Stimulated activated naive CD4-positive, alpha-beta T cell treated with Interleukin-2 at 50 U/mL for 16 hours (primary cell): Measurements from ENCODE around the gene ADAM22.

Experiments
- DNase-seq: peaks from one replicate; lab custom pipeline; 2025; lab: John Stamatoyannopoulos, UW

Gene ADAM22

DNA sequence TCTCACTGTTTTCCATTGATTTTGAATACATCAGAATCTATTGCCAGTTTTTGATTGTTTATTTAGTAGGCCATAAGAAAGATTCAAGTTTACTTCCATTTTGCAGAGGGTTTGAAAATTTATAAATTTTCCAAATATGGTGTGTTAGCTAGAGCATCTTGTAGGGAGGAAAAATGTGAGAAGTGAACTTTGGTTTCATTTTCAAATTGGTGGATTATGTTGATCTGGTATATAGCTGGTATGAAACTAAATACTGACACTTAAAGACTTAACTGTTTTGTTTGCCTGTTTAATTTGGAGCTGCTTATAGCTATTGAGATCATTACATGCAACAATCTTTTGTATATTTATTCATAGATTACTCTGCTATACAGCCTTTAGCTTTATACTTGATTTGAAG is 108.1 kb downstream of the ADAM22 start:
- no peak for DNase-seq

DNA sequence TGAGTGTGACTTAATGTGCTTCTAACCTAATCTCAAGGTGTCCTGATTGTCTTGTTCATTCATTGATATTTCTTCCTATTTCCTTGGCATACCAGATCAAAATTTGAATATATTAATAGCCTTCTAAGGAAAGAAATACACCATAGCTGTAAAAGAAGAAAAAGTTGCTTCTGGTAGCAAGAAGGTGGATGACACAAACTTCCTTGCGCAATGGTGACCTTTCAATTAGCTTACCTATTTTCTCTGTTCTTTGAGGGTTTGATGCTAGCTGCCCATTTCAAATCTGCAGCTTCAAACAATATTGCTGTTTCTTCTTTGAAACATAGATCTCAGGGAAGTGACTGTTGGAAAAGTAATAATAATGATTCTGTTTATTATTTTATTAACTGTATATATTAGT is 108.8 kb downstream of the ADAM22 start:
- no peak for DNase-seq

DNA sequence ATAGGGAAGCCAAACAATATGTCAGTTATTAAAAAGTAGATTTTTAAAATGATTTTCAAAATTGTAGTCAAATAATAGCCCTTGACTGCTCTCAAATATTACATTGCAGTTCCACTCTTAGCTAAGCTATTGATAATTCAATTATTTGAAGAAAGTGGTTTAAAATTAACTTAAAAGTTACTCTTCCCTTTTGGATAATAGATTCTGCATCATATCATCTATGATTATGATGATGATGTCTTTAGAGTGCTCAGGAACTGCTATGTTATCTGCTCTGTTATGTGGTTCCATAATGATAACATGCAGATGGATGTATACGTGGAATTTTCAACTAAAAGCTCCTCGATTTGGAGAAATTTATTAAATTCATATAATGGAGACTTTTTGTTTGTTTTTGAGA is 110.0 kb downstream of the ADAM22 start:
- no peak for DNase-seq

DNA sequence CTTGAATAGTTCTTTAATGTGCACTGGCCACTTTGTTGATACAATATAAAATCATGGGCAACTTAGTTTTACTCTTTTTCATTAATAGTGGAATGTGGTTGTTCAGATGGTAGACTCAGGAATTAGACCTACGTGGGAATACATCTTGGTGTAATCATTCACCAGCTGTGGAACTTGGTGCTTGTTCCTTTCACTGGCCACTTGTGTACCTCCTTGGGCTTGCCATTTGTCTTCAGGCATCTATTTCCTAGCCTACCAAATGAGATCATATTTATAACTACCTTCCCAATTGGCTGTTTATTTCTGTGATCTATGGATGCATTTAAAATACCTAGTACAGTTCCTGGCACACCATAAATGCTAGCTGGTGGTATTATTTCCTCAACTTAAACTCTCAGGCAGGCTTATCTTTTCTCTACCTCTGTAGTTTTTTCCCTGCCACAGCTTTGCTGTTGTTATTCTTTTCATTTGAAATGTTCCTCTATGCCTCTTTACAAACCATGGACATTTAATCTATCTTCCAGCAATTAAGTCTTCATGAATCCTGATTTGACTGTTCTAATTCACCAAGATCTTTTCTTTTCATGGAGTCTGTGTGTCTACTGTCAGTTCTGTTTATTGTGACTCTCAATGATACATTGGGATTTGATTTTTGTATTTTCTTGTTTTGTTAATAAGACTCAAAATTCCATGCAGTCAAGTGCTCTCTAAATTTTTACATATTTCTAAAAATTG is 113.0 kb downstream of the ADAM22 start:
- DNase-seq: no peak

DNA sequence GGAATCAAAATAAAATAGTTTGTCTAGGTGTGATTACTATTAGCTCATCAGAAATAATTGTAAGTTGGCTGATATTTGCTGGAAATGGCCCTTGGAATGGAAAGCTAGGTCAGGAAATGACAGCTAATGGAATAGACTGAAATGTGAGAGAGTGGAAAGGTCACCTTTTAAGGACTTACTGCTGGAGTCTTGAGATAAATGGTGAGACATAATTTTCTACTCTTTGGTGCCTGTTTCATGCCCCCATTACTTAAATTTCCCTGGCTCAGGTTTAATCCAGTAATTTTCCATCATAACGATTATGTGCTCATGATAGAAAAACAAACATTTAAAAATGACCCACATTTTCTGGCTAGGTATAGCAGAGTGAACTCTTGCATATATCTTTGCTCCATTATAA is 123.6 kb downstream of the ADAM22 start:
- no peak for DNase-seq

DNA sequence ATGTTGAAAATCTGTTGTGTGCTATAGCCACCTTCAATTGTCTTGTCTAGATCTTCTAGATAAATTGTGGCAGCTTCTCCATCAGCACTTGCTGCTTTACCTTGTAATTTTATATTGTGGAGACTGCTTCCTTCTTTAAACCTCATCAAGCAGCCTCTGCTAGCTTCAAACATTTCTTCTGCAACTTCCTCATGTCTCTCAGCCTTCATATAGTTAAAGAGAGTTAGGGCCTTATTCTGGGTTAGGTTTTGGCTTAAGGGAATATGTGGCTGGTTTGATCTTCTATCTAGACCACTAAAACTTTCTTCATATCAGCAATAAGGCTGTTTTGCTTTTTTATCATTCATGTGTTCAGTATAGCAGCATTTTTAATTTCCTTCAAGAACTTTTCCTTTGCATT is 128.2 kb downstream of the ADAM22 start:
- no peak for DNase-seq

DNA sequence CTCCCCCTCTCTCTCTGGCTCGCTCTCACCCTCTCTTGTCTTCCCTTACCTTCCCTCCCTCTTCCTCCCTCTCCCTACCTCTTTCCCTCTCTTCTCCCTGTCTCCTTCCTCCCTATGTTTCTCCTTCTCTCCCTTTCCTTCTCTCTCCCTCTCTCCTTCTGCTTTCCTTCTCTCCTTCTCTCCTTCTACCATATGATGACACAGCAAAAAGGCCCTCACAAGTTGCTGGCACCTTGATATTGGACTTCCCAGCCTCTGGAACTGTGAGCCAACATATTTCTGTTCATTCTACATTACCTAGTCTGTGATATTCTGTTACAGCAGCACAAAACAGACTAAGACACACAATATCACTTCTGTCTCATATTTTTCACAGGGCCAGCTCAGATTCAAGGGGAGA is 135.0 kb downstream of the ADAM22 start:
- DNase-seq: no peak

DNA sequence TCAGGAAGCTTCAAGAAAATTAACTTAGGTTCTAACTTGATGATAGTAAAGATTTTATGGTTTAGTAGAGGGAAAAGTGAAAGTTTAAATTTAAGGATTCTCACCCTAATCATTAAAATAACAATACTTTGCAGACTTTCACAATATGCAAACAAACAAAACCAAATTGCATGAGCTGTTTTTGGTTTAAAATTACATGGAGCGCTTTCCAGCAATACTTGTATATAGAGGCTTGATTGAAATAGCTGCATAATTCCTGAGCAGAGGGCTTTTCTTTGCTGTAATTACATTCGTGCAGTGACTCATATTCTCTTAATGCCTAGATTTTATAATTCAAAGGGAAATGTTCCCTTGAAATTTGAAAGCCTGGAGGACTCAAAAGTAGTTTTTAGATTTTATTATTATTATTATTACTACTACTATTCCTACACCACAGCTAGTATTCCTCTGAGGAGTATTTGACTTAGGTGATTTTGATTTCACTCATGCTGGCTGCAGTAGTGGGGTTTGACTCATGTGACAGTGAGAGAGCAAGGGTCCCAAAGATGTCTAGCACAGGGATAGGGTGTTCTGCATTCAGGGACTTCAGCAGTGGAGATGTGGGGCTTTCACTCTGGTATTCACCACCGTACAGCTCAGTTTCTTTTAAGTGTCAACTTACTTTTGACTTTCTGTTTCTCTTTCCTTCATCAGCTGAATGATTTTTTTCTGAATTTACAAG is 138.1 kb downstream of the ADAM22 start:
- DNase-seq: no peak

DNA sequence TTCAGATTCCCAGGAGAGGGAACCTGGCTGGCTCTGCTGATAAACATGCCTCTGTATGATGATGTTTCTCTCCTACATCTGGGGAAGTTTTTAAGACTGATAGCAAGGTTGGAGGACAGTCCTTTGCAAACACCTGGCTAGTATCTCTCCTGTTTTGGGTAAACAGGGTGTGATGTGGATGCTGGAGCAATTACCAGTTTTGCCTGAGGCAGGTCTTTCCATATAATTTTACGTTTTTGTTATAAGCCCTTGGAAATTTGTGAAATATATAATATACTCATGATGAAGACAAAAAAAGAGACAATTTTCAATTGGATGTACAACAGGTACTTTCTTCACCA is 138.6 kb downstream of the ADAM22 start:
- no peak for DNase-seq

DNA sequence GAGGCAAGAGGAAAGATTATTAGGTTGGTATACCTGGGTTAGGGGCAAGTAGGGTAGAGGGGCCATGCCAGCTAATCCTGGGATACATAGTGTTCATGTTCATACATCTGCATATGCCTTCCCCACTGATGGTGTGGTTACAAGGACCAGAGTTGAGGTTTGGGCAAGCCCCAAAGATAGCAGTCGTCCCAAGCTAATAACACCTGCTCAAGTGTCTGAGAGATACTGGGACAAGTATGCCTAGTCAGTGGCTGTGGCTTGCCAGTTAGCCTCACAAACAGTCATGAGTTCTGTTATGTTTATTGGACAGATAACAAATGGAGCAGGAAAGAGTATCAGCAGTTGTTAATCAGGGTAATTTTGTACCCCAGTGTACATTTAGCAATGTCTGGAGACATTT is 139.6 kb downstream of the ADAM22 start:
- DNase-seq: no peak

DNA sequence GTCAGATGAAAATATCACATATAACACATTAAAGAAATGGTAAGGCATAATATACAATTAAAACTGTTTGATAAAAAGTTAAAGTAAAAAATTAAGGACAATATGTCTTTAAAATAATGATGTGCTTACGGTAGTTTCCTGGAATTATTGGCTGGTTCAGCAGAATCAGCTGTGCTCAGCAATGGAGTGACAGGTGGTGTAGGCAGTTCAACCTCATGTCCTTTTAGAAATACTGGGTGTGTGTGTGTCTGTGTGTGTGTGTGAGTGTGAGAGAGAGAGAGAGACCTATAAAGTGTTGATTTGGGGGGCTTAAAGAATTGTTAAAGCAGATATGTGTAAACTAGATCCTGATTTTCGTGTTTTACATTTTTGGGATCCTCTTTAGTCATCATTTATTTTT is 141.2 kb downstream of the ADAM22 start:
- DNase-seq: no peak

DNA sequence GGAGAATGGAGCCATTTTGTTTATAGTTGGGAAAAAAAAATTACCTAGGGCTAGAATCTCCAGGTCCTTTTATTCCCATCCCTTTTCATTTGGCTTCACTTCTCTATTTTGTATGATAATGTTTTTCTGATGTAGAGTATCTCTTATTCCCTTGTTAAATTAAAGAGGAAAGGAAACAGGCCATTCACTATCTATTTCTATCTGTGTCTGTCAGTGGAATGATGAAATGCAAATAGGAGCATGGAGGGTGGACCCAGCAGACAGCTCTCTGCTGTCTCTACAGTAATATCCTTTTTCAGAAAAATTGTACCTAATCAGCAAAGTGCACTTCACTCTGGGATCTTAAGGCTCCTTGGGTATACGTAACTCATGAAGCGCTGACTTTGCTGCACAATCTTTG is 149.8 kb downstream of the ADAM22 start:
- no peak for DNase-seq

DNA sequence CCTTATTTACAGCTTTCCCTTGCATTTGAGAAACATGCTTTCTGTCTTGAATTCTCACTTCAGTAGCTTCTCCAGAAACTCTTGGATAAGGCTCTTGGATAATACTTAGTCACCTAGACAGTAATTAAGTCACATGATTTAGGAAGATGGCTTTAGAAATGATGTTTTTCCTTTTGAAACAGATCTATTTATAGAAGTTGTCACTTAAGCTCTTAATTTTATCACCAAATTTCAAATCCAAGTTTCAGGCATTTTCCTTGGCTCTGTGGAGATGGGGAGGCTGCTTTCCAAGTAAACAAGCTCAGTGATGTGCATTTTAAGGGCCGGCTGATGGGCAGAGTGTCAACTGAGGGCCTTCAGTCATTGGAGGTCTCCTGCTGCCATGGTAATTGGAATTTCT is 155.5 kb downstream of the ADAM22 start:
- DNase-seq: no peak

DNA sequence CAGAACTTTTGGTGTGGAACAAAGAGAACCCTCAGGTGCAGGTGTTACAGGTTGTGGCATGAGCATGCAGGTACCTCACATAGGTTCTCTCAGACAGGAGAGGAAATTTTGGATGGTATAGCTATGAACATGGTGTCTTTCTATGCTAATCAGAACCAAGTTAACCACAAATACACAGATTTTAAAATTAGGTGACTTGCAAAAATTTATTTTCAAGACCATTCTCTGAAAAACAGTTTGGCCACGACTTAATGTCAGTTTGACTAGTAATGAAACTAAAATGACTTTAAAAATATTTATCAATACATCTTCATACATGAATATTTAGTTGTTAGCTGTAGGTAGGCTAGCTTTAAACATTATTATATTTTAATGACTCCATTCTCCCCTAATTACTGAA is 156.2 kb downstream of the ADAM22 start:
- no peak for DNase-seq

DNA sequence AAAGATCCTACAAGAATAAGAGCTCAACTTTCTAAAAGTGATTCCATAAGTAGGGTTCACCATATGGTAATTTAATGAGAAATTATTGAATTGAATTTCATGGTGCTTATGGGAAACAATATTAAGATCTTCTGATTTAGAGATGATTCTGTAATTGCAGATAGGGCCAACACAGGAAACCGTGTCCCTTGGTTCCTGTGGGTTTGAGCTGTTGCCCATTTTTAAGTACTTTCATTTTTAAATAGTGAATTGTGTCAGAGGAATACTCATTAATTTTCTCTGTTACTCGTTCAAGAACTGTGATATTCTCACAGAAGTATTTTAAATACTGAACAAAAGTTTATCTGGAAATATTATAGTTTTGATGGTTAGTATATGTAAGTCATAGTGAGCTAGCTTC is 156.6 kb downstream of the ADAM22 start:
- DNase-seq: no peak

DNA sequence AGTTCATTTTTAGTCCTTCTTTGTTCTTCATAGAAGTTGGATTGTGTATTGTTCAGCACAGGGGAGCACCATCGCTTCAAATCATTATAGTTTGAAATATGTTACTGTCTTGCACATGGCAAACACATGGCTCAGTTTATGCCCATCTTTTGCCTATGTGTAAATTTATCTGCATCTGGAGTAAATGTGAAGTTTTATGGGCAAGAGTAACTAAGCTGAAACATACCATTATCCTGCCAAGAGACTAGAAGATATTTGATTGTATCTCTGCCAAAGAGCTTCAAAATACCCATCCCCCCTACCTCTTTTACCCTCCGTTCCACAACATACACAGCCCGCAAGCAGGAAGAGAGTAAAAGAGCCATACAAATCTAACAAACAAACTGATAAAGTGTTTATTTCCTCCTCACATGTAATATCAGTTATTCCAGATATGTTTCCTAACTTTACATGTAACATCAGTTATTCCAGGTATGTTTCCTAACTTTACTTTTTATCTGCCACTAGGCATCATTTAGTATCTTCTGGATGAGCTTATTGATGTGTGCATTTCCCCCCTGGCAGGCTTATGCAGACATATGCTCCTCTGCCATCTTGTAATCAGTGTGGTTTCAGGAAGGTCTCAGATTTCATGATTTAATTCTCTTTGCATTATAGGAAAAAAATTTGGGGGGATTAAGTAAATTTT is 158.1 kb downstream of the ADAM22 start:
- no peak for DNase-seq

DNA sequence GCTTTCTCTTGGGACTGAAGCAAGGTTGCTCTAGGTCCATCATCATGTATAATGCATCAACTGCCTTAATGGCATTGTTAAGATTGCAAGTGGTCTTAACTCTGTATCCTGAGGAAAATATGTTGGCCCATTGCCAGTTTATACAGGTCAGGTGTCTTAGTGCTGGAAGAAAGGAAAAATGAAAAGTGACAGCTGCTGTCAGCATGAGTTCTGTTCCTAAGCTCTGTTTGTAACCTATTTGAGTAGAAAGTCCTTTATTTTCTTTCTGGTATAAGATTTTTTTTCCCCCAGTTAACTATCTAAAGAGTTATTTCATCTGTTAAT is 158.6 kb downstream of the ADAM22 start:
- no peak for DNase-seq

DNA sequence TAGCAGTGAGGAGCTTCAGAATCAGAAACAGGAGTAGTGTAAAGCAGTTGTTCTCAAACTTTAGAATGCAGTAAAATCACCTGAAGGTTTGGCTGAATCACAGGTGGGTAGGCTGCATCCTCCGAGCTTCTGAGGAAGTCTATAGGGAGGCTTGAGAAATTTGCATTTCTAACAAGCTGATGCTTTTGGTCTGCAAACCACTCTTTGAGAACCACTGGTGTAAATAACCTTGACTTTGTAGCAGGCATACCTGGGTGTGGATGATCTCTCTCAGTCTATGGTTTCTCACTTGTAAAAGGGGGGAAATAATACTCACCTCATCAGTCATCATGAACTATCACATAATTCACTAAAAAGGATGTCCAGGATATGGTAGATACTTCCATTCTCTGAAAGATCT is 167.7 kb downstream of the ADAM22 start:
- no peak for DNase-seq

DNA sequence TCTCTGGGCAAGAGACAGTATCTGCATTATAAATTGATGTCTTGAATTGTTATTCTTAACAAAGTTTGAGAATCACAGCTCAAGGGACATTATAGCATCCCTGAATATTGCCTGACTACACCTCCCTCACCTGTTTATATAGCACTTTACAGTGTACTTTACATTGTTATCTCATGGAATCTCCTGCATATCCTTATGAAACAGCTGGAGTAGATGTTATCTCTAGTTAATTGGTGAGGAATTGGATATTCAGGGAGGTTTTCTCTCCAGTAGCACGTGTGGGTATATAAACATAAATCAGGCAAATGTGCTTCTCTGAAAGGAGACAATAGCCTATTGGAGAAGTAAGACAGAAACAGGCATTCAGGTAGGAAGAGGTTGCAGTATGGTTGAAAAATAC is 168.6 kb downstream of the ADAM22 start:
- DNase-seq: no peak

DNA sequence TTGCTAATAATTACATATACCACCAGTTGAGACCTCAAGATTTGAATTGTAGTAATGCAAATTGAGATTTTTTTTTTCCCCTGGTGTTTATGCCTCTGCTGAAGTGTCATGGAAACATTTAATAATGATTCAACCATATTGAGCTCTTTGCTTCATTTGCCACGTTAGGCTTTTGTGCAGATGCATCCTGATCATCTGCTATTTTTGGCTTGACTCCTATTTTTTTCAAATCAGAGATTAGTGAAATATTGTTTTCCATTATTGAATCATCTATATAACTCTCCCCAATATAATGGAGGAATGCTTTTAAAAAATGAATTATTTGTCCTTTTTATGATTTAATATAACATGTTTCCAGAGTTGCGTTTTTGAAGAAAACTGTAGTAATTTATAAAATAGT is 170.7 kb downstream of the ADAM22 start:
- DNase-seq: no peak

DNA sequence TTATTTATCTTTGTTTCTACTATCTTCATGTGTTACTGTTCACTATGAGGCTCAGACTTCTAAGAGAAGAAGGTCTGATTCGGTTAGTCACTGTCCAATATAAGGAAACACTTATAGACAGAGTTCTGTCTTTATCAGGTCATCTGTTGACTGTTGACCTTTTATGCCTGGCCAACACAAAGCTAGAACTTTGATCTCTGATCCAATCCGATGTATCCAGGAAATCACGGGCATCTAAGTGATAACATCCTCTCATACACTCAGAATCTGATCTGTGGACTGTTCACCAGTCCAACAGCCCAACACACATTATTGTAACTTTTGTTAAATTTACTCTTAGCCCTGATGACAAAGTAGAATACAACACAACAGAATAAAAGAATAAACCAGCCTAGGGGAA is 171.2 kb downstream of the ADAM22 start:
- no peak for DNase-seq

DNA sequence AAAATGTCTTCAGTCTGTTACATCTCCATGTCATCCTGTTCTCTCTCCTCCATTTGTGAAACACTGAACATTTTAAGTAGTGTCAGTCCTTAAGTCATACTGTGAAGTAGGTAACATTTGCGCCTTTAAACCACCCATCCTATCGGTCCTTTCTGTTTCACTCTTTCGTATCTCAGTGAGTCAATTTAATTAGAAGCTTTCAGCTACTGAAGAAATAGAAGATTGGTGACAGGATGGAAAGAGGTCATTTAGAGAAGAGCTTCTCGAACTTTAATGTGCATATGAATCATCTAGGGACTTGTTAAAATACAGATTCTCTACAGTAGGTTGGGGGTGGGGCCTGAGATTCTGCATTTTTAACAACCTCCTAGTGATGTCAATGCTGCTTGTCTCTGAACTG is 172.4 kb downstream of the ADAM22 start:
- no peak for DNase-seq

DNA sequence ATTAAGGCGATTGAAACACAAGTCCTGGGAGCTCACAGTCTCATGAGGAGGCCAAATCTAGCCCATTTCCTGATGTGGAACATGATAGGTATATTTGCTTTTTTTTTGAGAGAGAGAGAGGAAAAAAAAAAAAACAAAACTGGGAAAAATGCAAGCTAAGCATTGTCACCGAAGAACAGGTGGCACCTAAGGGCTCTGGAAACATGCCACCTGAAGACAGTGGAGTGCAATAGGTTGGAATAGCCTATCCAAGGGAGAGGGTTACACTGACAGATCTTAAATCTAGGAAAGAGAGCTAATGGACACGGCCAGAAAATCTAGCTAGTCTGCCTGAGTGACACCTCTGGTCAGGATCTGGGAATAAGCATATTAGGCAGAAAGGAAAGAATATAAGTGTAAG is 175.6 kb downstream of the ADAM22 start:
- DNase-seq: no peak
